ENCODE results near the gene MMEL1.
"Not testable (repeated sequence)": the region's sequence is repeated elsewhere in the genome, so short reads cannot be mapped to it uniquely, and the experiment has no call there.

The MMEL1 gene

GRCh38 chr1:2632561-2633361, at the start of gene MMEL1:
Gene MMEL1, minus strand, starts transcription at chr1:2633016. Its CDS starts 3,532 bp downstream, at chr1:2629484.
- Mint-ChIP-seq H3K36me3 (ENCODE audit: low read depth) (no peaks in the 10 kb centered on the region), H3K4me3 (no peak within 1 kb of the TSS), H3K27me3 (ENCODE audit: low read depth, poor library complexity) (peaks cover 60% of the 10 kb centered on the region), H3K27ac (no peak within 1 kb of the TSS), H3K9me3 (peaks cover 26% of the 10 kb centered on the region), H3K4me1 (peaks cover 10% of the 10 kb centered on the region)
- no peak for TF ChIP-seq CTCF (IDR thresholded peaks at IDR 0.05)
- no peak for DNase-seq

GRCh38 chr1:2676726-2677125, 43.9 kb upstream of the MMEL1 start:
- not testable (repeated sequence) for H3K36me3 Mint-ChIP-seq (ENCODE audit: low read depth); H3K27ac Mint-ChIP-seq; H3K4me3 Mint-ChIP-seq; H3K4me1 Mint-ChIP-seq; H3K27me3 Mint-ChIP-seq (ENCODE audit: low read depth, poor library complexity); DNase-seq; H3K9me3 Mint-ChIP-seq

- not testable (repeated sequence) for H3K27ac Mint-ChIP-seq; H3K36me3 Mint-ChIP-seq (ENCODE audit: low read depth); DNase-seq; H3K9me3 Mint-ChIP-seq; H3K4me3 Mint-ChIP-seq; H3K27me3 Mint-ChIP-seq (ENCODE audit: low read depth, poor library complexity); H3K4me1 Mint-ChIP-seq
These were observed 38.8 kb upstream of the MMEL1 start for GRCh38 chr1:2671656-2672055.

GRCh38 chr1:2659806-2660205, 27.0 kb upstream of the MMEL1 start:
- not testable (repeated sequence) for H3K4me3 Mint-ChIP-seq; H3K27me3 Mint-ChIP-seq (ENCODE audit: low read depth, poor library complexity); H3K36me3 Mint-ChIP-seq (ENCODE audit: low read depth); DNase-seq; H3K27ac Mint-ChIP-seq; H3K4me1 Mint-ChIP-seq
- H3K9me3 Mint-ChIP-seq, result peaks cover 22% of the 10 kb centered on the region

- H3K27ac Mint-ChIP-seq; H3K4me3 Mint-ChIP-seq; H3K27me3 Mint-ChIP-seq (ENCODE audit: low read depth, poor library complexity); H3K4me1 Mint-ChIP-seq; DNase-seq: not testable (repeated sequence)
- H3K36me3 Mint-ChIP-seq (ENCODE audit: low read depth), result peaks cover 12% of the 10 kb centered on the region
- peaks cover 41% of the 10 kb centered on the region for H3K9me3 Mint-ChIP-seq
These were observed 25.1 kb upstream of the MMEL1 start for GRCh38 chr1:2657909-2658308.

GRCh38 chr1:2657124-2657523, 24.3 kb upstream of the MMEL1 start:
- not testable (repeated sequence) for H3K4me1 Mint-ChIP-seq; DNase-seq; H3K27ac Mint-ChIP-seq; H3K27me3 Mint-ChIP-seq (ENCODE audit: low read depth, poor library complexity); H3K4me3 Mint-ChIP-seq
- peaks cover 48% of the 10 kb centered on the region for H3K9me3 Mint-ChIP-seq
- peaks cover 12% of the 10 kb centered on the region for H3K36me3 Mint-ChIP-seq (ENCODE audit: low read depth)

- not testable (repeated sequence) for H3K4me3 Mint-ChIP-seq; H3K4me1 Mint-ChIP-seq; DNase-seq; H3K27me3 Mint-ChIP-seq (ENCODE audit: low read depth, poor library complexity); H3K27ac Mint-ChIP-seq
- Mint-ChIP-seq H3K36me3 (ENCODE audit: low read depth) (peaks cover 12% of the 10 kb centered on the region), H3K9me3 (peaks cover 55% of the 10 kb centered on the region)
These were observed 23.0 kb upstream of the MMEL1 start for GRCh38 chr1:2655598-2656434.

DNA sequence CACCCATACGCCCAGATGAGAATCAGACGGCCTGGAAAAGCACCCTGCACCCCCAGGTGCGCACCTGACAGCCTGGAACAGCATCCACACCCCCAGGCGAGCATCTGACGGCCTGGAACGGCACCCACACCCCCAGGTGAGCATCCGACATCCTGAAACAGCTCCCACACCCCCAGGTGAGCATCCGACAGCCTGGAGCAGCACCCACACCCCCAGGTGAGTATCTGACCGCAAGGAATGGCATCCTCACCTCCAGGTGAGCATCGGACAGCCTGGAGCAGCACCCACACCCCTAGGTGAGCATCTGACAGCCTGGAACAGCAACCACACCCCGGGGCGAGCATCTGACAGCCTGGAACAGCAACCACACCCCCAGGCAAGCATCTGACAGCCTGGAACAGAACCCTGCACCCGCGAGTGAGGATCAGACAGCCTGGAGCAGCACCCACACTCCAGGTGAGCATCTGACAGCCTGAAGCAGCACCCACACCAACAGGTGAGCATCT, 21.7 kb upstream of the MMEL1 start:
- not testable (repeated sequence) for DNase-seq; H3K4me1 Mint-ChIP-seq; H3K4me3 Mint-ChIP-seq; H3K27me3 Mint-ChIP-seq (ENCODE audit: low read depth, poor library complexity); H3K27ac Mint-ChIP-seq
- Mint-ChIP-seq H3K9me3 (peaks cover 55% of the 10 kb centered on the region), H3K36me3 (ENCODE audit: low read depth) (peaks cover 12% of the 10 kb centered on the region)

GRCh38 chr1:2653741-2654442, 21.1 kb upstream of the MMEL1 start:
- H3K27me3 Mint-ChIP-seq (ENCODE audit: low read depth, poor library complexity); H3K27ac Mint-ChIP-seq; DNase-seq; H3K4me1 Mint-ChIP-seq; H3K4me3 Mint-ChIP-seq: not testable (repeated sequence)
- H3K9me3 Mint-ChIP-seq, result peaks cover 61% of the 10 kb centered on the region
- peaks cover 12% of the 10 kb centered on the region for H3K36me3 Mint-ChIP-seq (ENCODE audit: low read depth)

- not testable (repeated sequence) for H3K4me3 Mint-ChIP-seq, H3K27ac Mint-ChIP-seq
- peaks cover 68% of the 10 kb centered on the region for H3K9me3 Mint-ChIP-seq
These were observed 20.2 kb upstream of the MMEL1 start for GRCh38 chr1:2652926-2653571.

GRCh38 chr1:2652152-2652925, 19.5 kb upstream of the MMEL1 start:
- H3K4me3 Mint-ChIP-seq, H3K27ac Mint-ChIP-seq: not testable (repeated sequence)

More at GRCh38 chr1:2652926-2653571, 20.2 kb upstream of the MMEL1 start:
- H3K36me3 Mint-ChIP-seq (ENCODE audit: low read depth), result peaks cover 13% of the 10 kb centered on the region
- DNase-seq, H3K4me1 Mint-ChIP-seq: not testable (repeated sequence)
- H3K27me3 Mint-ChIP-seq (ENCODE audit: low read depth, poor library complexity), result peaks cover 11% of the 10 kb centered on the region

More at GRCh38 chr1:2652152-2652925, 19.5 kb upstream of the MMEL1 start:
- not testable (repeated sequence) for H3K4me1 Mint-ChIP-seq, DNase-seq
- H3K27me3 Mint-ChIP-seq (ENCODE audit: low read depth, poor library complexity), result peaks cover 11% of the 10 kb centered on the region
- peaks cover 74% of the 10 kb centered on the region for H3K9me3 Mint-ChIP-seq
- H3K36me3 Mint-ChIP-seq (ENCODE audit: low read depth), result peaks cover 17% of the 10 kb centered on the region

All from nephron progenitor cell (in vitro differentiated cells).